HUES6 (cell line): Measurements from ENCODE around the gene SERPINH1.

Source experiments
- H3K27ac ChIP-seq: 2 replicates; pipeline ENCODE4 v1.7.0; 2013; ENCODE audit warnings: low read depth, mild to moderate bottlenecking, low read length, inconsistent platforms
- H3K27me3 ChIP-seq: 2 replicates; pipeline ENCODE4 v1.6.1; 2013; ENCODE audit warnings: low read length; ENCODE audit not compliant: control insufficient read depth, insufficient read depth
- H3K36me3 ChIP-seq: 2 replicates; pipeline ENCODE4 v1.6.1; 2013; ENCODE audit warnings: low read length; ENCODE audit not compliant: control insufficient read depth, insufficient read depth
- H3K4me1 ChIP-seq: 2 replicates; pipeline ENCODE4 v1.6.1; 2013; ENCODE audit warnings: low read length; ENCODE audit not compliant: control insufficient read depth, insufficient read depth
- H3K4me3 ChIP-seq: 2 replicates; pipeline ENCODE4 v1.5.1; 2013; ENCODE audit warnings: low read depth, low read length
- H3K9ac ChIP-seq: one replicate; pipeline ENCODE4 v1.6.1; 2013; ENCODE audit warnings: mild to moderate bottlenecking, low read length
- H3K9me3 ChIP-seq: 2 replicates; pipeline ENCODE4 v1.6.1; 2013; ENCODE audit warnings: low read depth, low read length; ENCODE audit not compliant: control insufficient read depth, insufficient read depth

SERPINH1 gene

DNA sequence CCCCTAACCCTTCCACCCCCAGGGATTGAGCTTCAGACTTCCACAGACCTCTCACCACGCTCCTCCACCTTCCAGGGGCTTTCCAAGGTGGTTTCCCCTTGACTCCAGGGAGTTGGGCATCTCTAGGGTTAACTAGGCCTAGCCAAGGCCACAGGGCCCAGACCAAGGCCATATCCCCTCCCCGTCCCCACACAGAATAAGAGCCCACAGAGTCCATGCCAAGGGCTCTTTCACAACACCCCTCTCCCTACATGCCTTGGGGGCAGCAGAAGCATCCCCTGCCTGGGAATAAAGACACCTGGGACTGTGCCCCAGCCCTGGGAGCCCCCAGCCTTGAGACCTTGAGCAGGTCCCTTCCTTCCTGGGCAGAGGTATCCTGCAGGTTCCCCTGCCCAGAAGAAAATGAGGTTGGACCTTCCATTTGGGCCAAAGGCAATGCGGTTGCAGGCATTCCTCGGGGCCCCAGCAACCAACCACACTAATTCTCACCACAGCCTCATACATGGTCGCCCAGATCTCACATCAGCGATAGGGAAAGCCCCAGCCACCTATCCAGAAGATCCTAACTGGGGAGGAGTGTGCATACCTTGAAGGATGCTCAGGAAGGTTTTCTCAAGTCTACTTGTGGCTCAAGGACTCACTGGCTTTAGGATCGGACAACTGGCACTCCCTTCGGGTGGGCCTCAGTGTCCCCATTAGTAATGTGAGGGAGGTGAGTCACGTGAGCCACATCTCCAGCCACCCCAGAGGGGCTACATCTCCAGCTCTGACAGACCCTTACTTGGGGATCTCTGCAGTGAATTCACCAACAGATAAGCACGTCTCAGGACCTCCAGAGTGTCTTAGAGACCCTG lies 38.0 kb upstream of the SERPINH1 start:
- Histone ChIP-seq H3K27ac (no peak overlapping the region), H3K27me3 (peaks cover 27% of the 10 kb centered on the region), H3K4me1 (peaks cover 10% of the 10 kb centered on the region; the same call in 1 of the 2 replicates), H3K36me3 (no peaks in the 10 kb centered on the region), H3K9ac (no peak overlapping the region), H3K4me3 (peak overlapping the region; percentile 79), H3K9me3 (no peaks in the 10 kb centered on the region)

DNA sequence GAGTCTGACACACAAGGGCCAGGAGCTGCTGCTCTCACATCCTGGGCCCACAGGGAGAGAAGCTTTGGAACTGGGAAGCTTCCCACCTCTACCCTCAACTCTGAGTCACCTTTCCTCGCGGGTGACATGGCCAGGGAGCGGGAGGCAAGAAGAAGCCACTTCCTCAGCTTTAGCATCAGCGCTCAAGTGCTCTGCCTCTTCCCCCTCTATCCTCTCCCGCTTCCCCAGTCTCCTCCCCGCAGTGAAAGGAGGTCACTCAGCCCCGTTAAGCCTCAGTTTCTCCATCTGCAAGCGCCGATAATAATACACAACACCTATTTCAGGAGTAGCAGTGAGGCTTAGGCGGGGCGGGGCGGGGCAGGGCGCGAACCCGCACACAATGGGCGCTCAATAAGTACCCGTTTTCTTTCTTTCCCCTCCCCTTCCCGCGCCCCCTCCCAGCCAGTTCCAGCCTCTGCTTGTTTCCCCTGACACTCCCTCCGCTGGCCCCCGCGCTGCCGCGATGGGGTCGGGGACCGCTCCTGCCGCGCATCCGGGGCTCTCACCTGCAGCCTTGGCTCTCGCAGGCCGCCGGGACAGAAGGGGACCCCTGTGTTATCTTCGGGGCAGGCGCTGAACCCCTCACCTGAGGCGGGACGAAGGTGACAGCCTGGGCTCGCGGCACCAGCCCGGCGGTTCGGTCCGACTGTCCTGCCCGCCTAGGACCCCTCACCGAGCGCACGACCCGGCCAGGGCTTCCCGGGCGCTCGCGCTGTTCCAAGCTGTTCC lies 37.2 kb upstream of the SERPINH1 start:
- Histone ChIP-seq H3K4me1 (peaks cover 10% of the 10 kb centered on the region; the same call in 1 of the 2 replicates), H3K27ac (no peak overlapping the region), H3K9ac (peak overlapping the region; percentile 66), H3K4me3 (peak overlapping the region; percentile 79), H3K36me3 (no peaks in the 10 kb centered on the region), H3K9me3 (no peaks in the 10 kb centered on the region), H3K27me3 (peaks cover 27% of the 10 kb centered on the region)

DNA sequence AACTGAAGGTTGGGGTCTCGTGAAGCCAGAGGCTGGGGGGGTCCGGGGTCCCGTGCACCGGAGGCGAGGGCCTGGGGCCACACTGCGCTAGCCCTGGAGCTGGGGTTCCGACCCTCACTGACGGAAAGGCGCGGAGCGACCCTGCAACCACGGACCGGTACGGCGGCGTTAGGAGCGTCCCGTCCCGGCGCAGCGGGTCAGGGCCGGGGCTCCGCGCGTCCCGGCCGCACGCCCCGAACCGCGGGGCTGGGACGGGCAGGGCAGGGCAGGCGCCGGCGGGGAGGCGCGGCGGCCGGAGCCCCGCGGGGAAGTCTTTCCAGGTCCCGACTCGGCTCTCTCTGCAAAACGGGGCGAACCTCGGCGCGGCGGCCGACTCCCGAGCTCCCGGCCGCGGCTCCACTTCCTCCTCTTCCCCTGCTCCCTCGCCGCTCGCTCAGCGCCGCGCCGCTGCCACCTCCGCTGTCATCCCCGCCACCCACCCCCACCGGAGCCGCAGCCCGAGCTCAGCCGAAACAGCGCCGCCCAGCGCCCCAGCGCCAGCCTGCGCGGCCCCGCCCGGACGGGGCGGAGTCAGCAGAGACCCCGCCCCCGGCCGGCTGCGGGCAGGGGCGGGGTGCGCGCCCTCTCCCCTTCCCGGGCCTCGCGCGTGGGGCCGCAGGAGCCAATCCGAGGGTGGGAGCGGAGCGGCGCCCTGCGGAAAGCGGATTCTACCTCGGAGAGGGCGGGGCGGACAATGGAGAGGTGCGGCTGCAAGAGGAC lies 36.4 kb upstream of the SERPINH1 start, which contains the start of gene GDPD5:
GDPD5 (minus strand) TSS at position 509 of the 759 bp plus-strand sequence. CDS start 48,206 bp downstream, outside the sequence.
- peak within 1 kb of the TSS; percentile 77 for H3K9ac ChIP-seq
- peaks cover 10% of the 10 kb centered on the region; the same call in 1 of the 2 replicates for H3K4me1 ChIP-seq
- peaks cover 27% of the 10 kb centered on the region for H3K27me3 ChIP-seq
- H3K9me3 ChIP-seq = no peaks in the 10 kb centered on the region
- H3K36me3 ChIP-seq = no peaks in the 10 kb centered on the region
- H3K27ac ChIP-seq = no peak within 1 kb of the TSS
- peak within 1 kb of the TSS; percentile 79 for H3K4me3 ChIP-seq

DNA sequence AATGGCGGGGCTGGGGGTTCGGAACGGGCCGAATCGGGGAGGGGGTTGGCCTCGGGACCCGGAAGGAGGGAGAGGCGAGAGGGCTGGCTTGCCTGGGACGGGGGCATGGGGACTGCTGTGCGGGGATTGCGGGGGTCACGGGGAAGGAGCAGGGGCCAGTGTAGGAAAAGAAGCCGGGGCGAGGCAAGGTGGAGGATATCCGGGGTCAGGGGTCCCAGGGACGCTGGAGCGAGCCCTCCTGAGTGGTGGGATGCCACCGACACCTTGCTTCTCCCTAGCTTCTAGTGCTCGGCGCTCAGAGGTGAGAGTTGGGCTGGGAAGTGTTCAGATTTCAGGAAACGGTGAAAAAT lies 35.9 kb upstream of the SERPINH1 start:
- Histone ChIP-seq H3K4me1 (peaks cover 10% of the 10 kb centered on the region; the same call in 1 of the 2 replicates), H3K9ac (peak overlapping the region; percentile 77), H3K9me3 (no peaks in the 10 kb centered on the region), H3K27me3 (peaks cover 27% of the 10 kb centered on the region), H3K4me3 (peak overlapping the region; percentile 79), H3K27ac (no peak overlapping the region), H3K36me3 (no peaks in the 10 kb centered on the region)

DNA sequence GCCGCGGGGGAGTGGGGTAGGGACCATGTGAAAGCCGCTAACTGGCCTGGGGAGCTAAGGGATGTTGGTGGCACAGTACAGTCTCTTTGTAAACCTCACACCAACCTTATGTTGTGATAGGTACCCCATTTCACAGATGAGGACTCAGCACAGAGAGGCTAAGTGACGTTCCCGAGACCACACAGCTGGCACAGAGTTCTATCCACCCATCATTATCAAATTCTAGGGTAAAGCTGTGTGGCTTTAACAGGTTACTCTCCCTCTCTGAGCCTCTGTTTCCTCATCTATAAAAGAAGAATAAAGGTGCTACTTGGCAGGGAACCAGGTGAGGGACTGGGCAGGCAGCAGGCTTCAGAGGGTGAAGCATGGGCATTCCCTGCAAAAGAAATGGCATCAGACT lies 34.9 kb upstream of the SERPINH1 start:
- no peak overlapping the region for H3K4me3 ChIP-seq
- H3K27ac ChIP-seq = no peak overlapping the region
- peaks cover 19% of the 10 kb centered on the region; the same call in 1 of the 2 replicates for H3K4me1 ChIP-seq
- H3K9ac ChIP-seq = no peak overlapping the region
- no peaks in the 10 kb centered on the region for H3K9me3 ChIP-seq
- H3K36me3 ChIP-seq = no peaks in the 10 kb centered on the region
- H3K27me3 ChIP-seq = peaks cover 27% of the 10 kb centered on the region

DNA sequence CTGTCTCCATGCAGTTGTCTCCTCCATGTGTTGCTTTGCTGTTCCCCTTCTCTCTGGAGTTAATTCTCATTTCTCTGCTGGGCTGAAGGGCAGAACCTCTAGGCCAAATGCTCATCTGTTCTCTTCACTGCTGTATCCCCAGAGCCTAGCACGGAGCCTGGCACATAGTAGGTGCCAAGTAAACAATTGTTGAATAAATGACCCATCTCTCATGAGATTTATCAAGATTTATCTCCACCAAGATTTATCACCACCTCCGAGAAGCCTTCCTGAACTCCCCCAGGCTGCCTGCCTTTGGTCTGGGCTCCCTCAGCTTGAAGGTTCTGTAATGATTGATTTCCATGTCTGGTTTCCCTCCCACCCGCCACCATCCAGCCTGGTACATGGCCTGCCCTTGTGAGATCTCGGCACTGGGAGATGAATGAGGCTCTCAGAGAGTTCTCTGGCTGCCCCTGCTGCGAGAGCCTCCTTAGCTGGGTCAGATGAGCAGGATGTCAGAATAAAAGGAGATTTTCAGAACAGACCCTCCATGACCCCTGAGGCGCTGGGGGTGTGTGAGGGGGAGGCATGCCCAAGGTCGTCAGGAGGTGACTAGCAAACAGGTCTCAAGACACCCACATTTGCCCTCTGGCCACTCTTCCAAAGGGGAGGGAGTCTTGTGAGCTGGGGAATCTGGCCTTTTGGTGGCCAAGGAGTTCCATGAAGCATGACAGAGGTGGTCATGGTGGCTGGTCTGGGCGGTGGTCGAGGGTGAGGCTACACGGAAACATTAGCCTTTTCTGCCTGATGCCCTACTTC lies 33.9 kb upstream of the SERPINH1 start:
- no peaks in the 10 kb centered on the region for H3K36me3 ChIP-seq
- no peak overlapping the region for H3K9ac ChIP-seq
- peaks cover 25% of the 10 kb centered on the region for H3K27me3 ChIP-seq
- H3K27ac ChIP-seq = no peak overlapping the region
- peaks cover 16% of the 10 kb centered on the region; the same call in 1 of the 2 replicates for H3K4me1 ChIP-seq
- no peak overlapping the region for H3K4me3 ChIP-seq
- no peaks in the 10 kb centered on the region for H3K9me3 ChIP-seq

DNA sequence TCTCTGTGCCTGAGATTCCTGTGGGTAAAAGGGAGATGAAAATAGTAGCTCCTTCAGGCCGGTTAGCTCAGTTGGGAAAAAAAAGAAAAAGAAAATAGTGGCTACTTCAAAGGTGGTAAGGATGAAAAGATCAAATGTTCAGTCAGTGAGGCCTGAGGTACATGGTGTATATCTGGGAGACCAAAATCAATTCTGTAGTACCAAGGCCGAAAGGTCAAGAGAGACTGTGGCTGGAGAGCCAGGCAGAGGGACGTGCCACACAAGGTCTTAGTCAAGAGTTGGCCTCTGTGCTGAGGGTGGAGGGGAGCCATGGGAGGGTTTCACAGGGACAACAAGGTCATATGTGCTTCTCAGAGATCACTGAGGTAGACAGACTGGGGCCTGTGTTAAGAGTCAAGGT lies 31.5 kb upstream of the SERPINH1 start:
- peaks cover 10% of the 10 kb centered on the region; the same call in 1 of the 2 replicates for H3K4me1 ChIP-seq
- no peaks in the 10 kb centered on the region for H3K9me3 ChIP-seq
- H3K27me3 ChIP-seq = peaks cover under 1% of the 10 kb centered on the region; the same call in 1 of the 2 replicates
- H3K4me3 ChIP-seq = no peak overlapping the region
- no peak overlapping the region for H3K27ac ChIP-seq
- no peak overlapping the region for H3K9ac ChIP-seq
- no peaks in the 10 kb centered on the region for H3K36me3 ChIP-seq

DNA sequence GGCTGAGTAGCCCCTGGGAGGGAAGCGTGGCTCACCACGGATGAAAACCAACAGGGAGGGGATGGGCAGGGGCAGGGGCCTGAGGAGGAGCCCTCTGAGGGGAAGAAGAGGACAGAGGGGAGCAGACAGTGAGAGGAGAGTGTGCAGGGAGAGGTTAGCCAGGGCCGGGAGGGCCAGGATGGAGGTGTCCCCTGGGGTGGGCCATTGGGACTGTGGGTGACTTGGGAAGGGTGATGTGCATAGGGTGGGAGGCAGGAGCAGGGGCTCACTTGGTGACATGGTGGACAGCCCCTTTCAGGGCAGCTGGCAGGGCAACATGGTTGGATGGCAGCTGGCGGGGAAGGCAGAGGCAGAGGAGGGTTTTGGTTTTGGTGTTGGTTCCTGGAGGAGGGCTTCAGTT lies 30.7 kb upstream of the SERPINH1 start:
- Histone ChIP-seq H3K27ac (no peak overlapping the region), H3K9me3 (no peaks in the 10 kb centered on the region), H3K27me3 (no peaks in the 10 kb centered on the region), H3K9ac (no peak overlapping the region), H3K4me3 (no peak overlapping the region), H3K4me1 (peaks cover 10% of the 10 kb centered on the region; the same call in 1 of the 2 replicates), H3K36me3 (no peaks in the 10 kb centered on the region)

DNA sequence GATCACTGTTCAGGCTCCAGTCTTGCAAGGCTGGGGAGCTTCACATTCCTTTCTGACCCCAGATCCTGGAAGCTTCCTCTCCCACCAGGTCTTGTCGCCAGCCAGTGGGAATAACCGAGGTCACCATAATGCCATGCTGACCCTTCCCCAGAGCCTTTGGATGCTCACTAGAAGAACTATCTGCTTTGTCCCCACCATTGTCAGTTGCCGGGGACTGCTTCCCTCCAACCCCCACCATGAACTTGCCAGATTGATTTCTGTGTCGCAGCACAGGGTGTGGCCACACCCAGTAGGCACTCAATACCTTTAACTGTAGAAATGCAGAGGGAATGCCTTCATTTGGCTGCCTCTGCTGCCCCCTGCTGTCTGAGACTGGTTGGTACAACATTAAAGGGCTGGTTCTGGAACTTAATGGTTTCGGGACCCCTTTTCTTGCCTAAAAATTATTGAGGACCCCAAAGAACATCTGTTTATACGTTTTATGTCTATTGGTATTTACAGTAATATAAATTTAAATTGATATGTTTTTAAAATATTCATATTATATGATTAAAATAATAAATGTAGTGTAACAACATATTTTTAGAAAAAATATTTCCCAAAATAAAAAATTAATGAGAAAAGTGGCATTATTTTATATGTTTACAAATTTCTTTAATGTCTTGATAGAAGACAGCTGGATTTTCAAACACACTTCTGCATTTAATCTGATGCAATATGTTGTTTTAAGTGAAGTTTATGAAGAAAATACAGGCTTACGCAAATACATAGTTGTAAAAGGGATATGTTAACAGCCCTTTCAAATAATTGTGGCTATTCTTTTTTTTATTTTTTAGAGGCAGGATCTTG lies 29.6 kb upstream of the SERPINH1 start:
- peak overlapping the region; percentile 9; the same call in 1 of the 2 replicates for H3K4me3 ChIP-seq
- H3K4me1 ChIP-seq = peaks cover 14% of the 10 kb centered on the region; the same call in 1 of the 2 replicates

More for the DNA sequence above, 29.6 kb upstream of the SERPINH1 start:
- no peaks in the 10 kb centered on the region for H3K36me3 ChIP-seq
- no peak overlapping the region for H3K9ac ChIP-seq
- no peak overlapping the region for H3K27ac ChIP-seq
- H3K9me3 ChIP-seq = no peaks in the 10 kb centered on the region
- H3K27me3 ChIP-seq = no peaks in the 10 kb centered on the region
